Naive B cell (primary cell): ENCODE results near the gene UBE3D. TPM values are rescaled to one million over a fixed set of nuclear protein-coding genes. Genes with fewer than 3 reads are reported as not detected.
"Not testable (repeated sequence)": the region's sequence is repeated elsewhere in the genome, so short reads cannot be mapped to it uniquely, and the experiment has no call there.

ENCODE experiments used
- ATAC-seq, 2 donors: fragments of 150-1000 bp; cut with Tn5 transposase; 2 replicates each; pipeline ENCODE4 v1.10.0; 2021; ENCODE audit warnings: low read depth in 2 of 2, mild to moderate bottlenecking in 2 of 2, moderate library complexity in 2 of 2
- DNase-seq: peaks from one replicate; pipeline ENCODE4 v3.0.0; 2022
- H3K27ac Mint-ChIP-seq, 6 donors: one replicate each; pipeline ENCODE4 v1.8.0; 2020 to 2022; ENCODE audit warnings: mild to moderate bottlenecking in 6 of 6, mixed read lengths in 6 of 6, moderate library complexity in 5 of 6, inconsistent platforms in 2 of 6
- H3K27me3 Mint-ChIP-seq, 3 donors: one replicate each; pipeline ENCODE4 v1.8.0; 2021 to 2022; ENCODE audit warnings: mixed read lengths in 3 of 3, mild to moderate bottlenecking in 1 of 3
- H3K36me3 Mint-ChIP-seq, 2 donors: one replicate each; pipeline ENCODE4 v1.8.0; 2020 to 2022; ENCODE audit warnings: mixed read lengths in 2 of 2, inconsistent platforms in 1 of 2, mild to moderate bottlenecking in 1 of 2
- H3K4me1 Mint-ChIP-seq, 3 donors: one replicate each; pipeline ENCODE4 v1.8.0; 2020 to 2022; ENCODE audit warnings: mixed read lengths in 3 of 3, inconsistent platforms in 1 of 3, mild to moderate bottlenecking in 1 of 3, moderate library complexity in 1 of 3
- H3K4me3 Mint-ChIP-seq, 8 donors: one replicate each; pipeline ENCODE4 v1.8.0; 2020 to 2022; ENCODE audit warnings: mild to moderate bottlenecking in 8 of 8, mixed read lengths in 8 of 8, moderate library complexity in 8 of 8, inconsistent platforms in 2 of 8
- H3K9me3 Mint-ChIP-seq, 7 donors: one replicate each; pipeline ENCODE4 v1.8.0; 2020 to 2022; ENCODE audit warnings: mixed read lengths in 7 of 7, mild to moderate bottlenecking in 5 of 7, inconsistent platforms in 2 of 7, moderate library complexity in 1 of 7
- polyA plus RNA-seq, 6 donors: library from polyadenylated mRNA; unstranded; fragments of 300-500 nt; fragmentation: Illumina TruSeq; gene quantifications; one replicate each; pipeline ENCODE4 v1.2.3, GENCODE V29; 2021; ENCODE audit warnings: low read depth in 6 of 6

The UBE3D gene
- polyA plus RNA-seq, 6 donors from 2014 or later = 1.4 to 4.6 (median 3.6) TPM

DNA sequence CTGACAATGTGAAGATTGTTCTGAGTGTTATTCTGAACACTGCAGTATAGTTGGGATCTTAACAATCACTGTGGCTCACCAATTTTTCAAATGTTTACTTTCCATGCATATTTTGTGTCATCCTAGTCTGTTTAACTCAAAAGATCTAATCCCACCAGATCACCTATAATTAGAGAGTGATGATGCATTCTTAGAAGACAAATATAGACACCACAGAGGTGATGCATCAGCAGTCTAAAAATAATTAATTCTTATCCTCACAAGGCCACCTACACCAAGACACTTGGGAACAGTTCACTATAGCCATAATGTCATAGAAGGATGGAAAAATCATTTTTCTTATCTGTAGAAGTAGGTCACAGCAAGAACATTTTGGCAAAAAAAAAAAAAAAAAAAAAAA is 154.8 kb downstream of the UBE3D start:
- no peaks in the 10 kb centered on the region for H3K4me1 Mint-ChIP-seq
- H3K27me3 Mint-ChIP-seq = no peaks in the 10 kb centered on the region
- ATAC-seq (no peak), DNase-seq (no peak)
- H3K36me3 Mint-ChIP-seq = peaks cover 5 to 16% of the 10 kb centered on the region in 2 donors
- no peak overlapping the region for H3K27ac Mint-ChIP-seq
- peaks cover 0 to 1% (median 0%) of the 10 kb centered on the region in 7 donors for H3K9me3 Mint-ChIP-seq
- H3K4me3 Mint-ChIP-seq = no peak overlapping the region

DNA sequence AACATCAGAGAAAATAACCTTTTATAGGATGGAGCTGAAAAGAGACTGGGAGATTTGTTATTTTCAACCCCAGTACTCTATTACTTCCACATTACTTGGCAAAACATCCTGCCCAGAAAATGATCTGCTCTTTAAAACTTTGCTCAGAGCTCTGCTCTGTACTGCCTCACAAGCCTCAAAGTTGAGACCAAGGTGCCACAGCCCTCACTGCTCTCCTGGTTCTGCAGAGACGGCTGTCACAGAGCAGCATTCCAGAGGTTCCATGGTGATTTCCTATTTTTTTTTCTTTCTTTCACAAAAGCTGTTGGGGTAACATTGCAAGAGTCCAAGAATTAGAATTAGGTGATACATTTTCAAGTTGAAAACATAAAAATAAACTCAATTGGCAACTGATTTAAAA is 155.2 kb downstream of the UBE3D start:
- Mint-ChIP-seq H3K4me1 (no peaks in the 10 kb centered on the region), H3K9me3 (peaks cover 0 to 1% (median 0%) of the 10 kb centered on the region in 7 donors), H3K36me3 (peaks cover 5 to 16% of the 10 kb centered on the region in 2 donors), H3K4me3 (no peak overlapping the region), H3K27me3 (no peaks in the 10 kb centered on the region), H3K27ac (no peak overlapping the region)
- DNase-seq = no peak
- no peak for ATAC-seq

DNA sequence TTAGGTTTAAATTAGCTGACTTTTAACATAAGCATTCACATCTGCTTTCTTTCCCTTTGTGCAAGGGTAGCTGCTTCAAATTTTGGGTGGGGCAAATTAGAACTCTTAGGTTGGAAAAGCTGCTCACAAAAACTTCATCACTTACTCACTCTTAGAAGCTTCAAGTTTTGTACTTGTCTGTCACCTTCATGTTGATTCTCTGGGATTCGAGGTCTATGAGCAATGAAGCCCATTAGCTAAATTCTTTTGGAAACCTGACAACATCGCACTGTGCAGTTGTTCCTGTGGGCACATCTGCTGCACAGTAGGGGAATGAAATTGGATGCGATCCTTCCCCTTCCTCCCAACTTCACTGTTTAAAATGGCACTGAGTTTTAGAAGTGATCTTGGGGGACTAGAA is 156.1 kb downstream of the UBE3D start:
- ATAC-seq (no peak), DNase-seq (no peak)
- Mint-ChIP-seq H3K36me3 (peaks cover 5 to 16% of the 10 kb centered on the region in 2 donors), H3K4me1 (no peaks in the 10 kb centered on the region), H3K27me3 (no peaks in the 10 kb centered on the region), H3K27ac (no peak overlapping the region), H3K4me3 (no peak overlapping the region), H3K9me3 (peaks cover 0 to 1% (median 0%) of the 10 kb centered on the region in 7 donors)

DNA sequence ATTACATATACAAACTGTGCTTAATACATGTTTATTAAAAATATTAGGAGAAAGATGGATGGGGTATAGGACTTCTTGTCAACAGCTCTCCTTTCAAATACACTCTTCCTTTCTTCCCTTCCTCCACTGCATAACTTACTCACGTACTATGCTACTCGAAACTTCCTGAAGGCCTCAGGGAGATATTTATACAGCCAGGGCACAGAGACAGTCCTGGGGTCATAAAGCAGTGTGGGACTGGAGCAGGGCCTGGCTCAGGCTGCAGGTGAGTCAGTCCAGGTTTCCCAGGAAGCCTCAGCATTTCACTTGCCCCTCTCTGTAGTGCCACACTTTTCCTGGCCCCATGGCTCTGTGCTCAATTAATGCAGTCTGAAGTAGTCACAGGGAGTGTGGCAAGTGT is 157.0 kb downstream of the UBE3D start:
- DNase-seq (no peak), ATAC-seq (no peak)
- Mint-ChIP-seq H3K4me3 (no peak overlapping the region), H3K27ac (no peak overlapping the region), H3K36me3 (peaks cover 7% of the 10 kb centered on the region in 2 donors), H3K27me3 (no peaks in the 10 kb centered on the region), H3K9me3 (no peaks in the 10 kb centered on the region), H3K4me1 (no peaks in the 10 kb centered on the region)

DNA sequence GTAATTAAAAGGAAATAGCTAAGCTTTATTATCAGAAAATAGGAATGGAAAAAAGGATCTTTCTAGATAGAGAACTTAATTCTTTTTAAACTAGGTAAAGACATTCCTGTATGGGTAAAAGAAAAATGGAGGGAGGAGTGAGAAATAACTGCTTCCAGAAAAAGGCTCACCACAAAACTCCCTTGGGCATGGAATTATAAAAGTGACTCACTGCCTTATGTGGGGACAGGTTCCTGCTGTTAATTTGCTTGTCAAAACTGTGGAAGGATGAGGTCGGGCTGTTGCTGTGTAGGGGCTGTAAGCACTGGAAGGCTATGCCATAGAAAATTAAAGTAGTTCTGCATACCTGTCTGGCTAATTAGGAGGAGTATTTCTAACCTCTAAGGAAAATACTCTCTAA is 158.7 kb downstream of the UBE3D start:
- DNase-seq (no peak), ATAC-seq (no peak)
- H3K9me3 Mint-ChIP-seq = no peaks in the 10 kb centered on the region
- H3K4me1 Mint-ChIP-seq = no peaks in the 10 kb centered on the region
- H3K36me3 Mint-ChIP-seq = peaks cover 0 to 16% of the 10 kb centered on the region in 2 donors
- H3K4me3 Mint-ChIP-seq = no peak overlapping the region
- no peak overlapping the region for H3K27ac Mint-ChIP-seq
- H3K27me3 Mint-ChIP-seq = no peaks in the 10 kb centered on the region

DNA sequence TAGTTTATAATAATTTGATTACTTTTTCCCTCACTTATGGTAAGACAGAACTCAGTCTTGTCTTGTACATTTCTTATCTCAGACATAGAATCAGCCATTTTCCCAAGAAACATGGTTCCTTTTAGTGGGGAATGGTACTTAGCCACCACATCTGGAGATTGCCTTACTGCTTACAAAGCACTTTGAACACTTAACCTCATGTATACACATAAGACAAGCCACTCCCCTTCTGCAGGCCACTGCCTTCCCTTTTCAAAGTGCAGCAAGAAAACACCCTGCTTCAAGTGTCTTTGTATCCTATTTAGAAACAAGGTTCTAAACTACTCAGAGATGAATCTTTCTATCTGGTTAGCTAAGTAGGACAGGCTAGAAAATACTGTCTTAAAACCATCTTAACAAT is 159.2 kb downstream of the UBE3D start:
- H3K9me3 Mint-ChIP-seq = no peaks in the 10 kb centered on the region
- H3K27me3 Mint-ChIP-seq = no peaks in the 10 kb centered on the region
- peaks cover 0 to 17% of the 10 kb centered on the region in 2 donors for H3K36me3 Mint-ChIP-seq
- ATAC-seq = no peak
- H3K4me3 Mint-ChIP-seq = no peak overlapping the region
- no peaks in the 10 kb centered on the region for H3K4me1 Mint-ChIP-seq
- no peak for DNase-seq
- no peak overlapping the region for H3K27ac Mint-ChIP-seq

DNA sequence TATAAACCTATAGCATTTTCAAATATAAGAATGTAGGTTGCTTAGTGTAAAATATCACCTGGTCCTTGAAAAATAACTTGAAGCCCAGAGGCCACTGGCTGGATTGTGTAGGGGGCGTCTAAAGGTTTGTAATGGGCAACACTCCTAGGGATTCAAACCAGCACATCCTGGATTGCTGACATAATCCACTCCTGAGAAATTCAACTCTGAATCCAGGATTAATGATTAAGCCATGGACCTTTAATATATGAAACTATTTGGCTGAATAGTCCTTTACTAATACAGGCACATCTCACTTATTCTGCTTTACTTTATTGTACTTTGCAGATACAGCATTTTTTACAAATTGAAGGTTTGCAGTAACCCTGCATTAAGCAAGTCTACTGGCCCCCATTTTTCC is 160.8 kb downstream of the UBE3D start:
- H3K4me3 Mint-ChIP-seq = no peak overlapping the region
- no peaks in the 10 kb centered on the region for H3K4me1 Mint-ChIP-seq
- DNase-seq = no peak
- no peak for ATAC-seq
- no peaks in the 10 kb centered on the region for H3K9me3 Mint-ChIP-seq
- no peaks in the 10 kb centered on the region for H3K27me3 Mint-ChIP-seq
- H3K27ac Mint-ChIP-seq = no peak overlapping the region
- H3K36me3 Mint-ChIP-seq = peaks cover 0 to 17% of the 10 kb centered on the region in 2 donors

DNA sequence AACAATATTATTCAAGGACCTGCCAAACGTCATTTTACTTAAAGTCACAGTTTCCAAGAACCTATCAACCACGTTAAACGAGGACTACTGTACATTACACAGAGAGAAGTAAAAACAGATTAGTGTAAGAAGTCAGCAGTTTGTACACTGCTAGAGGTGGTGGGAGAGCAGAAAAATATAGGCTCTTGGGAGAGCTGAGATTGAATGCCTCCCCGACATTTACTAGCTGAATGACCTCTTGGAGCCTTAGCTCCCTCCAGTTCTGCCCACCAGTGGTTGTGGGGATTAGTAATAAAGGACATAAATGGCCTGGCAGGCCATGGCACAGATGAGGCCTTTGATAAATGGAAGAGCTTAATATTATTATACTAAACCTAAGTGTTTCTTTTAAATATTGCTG is 161.4 kb downstream of the UBE3D start:
- H3K27me3 Mint-ChIP-seq = no peaks in the 10 kb centered on the region
- H3K27ac Mint-ChIP-seq = no peak overlapping the region
- ATAC-seq (no peak), DNase-seq (no peak)
- peaks cover 0 to 17% of the 10 kb centered on the region in 2 donors for H3K36me3 Mint-ChIP-seq
- no peak overlapping the region for H3K4me3 Mint-ChIP-seq
- no peaks in the 10 kb centered on the region for H3K4me1 Mint-ChIP-seq
- no peaks in the 10 kb centered on the region for H3K9me3 Mint-ChIP-seq

DNA sequence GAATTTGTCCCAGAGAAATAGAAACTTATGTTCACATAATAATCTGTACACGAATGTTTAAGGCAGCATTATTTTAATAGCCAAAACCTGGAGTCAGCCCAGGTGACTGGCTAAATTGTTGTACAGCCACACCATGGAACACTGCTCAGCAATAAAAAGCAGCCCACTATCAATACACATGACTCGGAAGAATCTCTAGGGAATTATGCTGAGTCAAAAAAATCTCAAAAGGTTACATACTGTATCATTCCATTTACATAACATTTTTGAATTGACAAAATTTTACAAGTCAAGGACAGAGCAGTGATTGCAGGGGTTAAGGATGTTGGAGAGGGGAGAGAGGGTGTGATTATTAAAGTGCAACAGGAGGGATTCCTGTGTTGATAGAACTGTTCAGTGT is 163.4 kb downstream of the UBE3D start:
- Mint-ChIP-seq H3K27ac (no peak overlapping the region), H3K27me3 (no peaks in the 10 kb centered on the region), H3K4me1 (no peaks in the 10 kb centered on the region), H3K36me3 (peaks cover 0 to 22% of the 10 kb centered on the region in 2 donors), H3K4me3 (no peak overlapping the region), H3K9me3 (peaks cover 0 to 4% (median 0%) of the 10 kb centered on the region in 7 donors)
- ATAC-seq (no peak), DNase-seq (no peak)

DNA sequence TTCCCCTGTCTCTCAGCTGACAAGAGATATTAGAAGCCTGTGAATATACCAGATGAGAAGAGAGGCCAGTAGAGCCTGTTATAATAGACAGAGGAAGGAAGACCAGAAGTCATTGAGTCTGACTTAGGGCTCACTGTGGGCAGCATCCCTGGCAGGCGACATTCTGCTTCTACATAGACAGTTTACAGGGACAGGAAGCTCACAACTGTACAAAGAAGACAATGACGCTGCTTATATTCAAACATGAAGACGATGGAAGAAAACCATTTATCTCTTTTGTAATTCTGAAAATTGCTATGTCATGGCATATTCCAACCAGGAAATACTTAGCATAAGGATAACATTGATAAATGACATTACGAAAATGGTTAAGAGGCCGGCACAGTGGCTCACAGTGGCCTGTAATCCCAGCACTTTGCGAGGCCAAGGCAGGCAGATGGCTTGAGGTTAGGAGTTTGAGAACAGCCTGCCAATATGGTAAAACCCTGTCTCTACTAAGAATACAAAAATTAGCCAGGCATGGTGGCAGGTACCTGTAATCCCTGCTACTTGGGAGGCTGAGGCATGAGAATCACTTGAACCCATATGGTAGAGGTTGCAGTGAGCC is 170.9 kb downstream of the UBE3D start:
- H3K9me3 Mint-ChIP-seq = peaks cover 0 to 4% (median 0%) of the 10 kb centered on the region in 7 donors
- no peak for ATAC-seq
- H3K27ac Mint-ChIP-seq = peak overlapping the region in 1 of 6 donors; percentile 6
- H3K36me3 Mint-ChIP-seq = peaks cover 7 to 27% of the 10 kb centered on the region in 2 donors
- no peaks in the 10 kb centered on the region for H3K4me1 Mint-ChIP-seq
- DNase-seq = no peak
- no peaks in the 10 kb centered on the region for H3K27me3 Mint-ChIP-seq
- no peak overlapping the region for H3K4me3 Mint-ChIP-seq

DNA sequence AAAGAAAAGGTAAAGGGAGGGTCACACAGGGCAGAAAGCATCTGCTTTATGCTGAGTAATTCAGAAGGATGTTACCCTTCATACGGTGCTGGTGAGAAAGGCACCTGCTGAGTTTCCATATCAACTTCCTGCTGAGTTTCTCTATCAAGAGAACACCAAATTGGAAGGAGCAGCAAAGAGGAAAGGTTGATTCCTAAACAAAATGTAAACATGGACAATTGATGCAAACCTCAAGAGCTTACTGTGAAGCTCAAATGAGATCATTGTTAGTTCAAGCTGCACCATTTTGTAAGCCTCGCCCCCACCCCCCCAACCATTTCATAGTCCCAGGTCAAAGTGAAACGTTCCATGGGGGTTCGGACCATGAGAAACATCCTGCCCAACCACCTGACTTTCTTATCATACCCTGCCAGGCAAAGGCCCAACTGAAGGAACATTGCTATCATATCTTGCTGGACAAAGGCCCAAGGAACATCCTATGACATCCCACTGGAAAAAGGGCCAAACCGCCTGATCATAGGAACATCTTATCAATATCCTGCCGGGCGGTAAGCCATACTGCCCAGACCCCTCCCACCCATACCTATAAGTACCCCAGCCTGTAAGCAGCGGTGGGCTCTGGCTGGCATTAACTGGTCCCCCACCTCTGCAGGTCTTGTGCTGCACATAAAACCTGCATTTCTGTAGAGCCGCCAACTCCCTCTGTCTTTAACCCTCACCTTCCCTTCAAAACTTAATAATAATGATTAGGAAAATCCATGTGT is 171.6 kb downstream of the UBE3D start:
- DNase-seq = no peak
- Mint-ChIP-seq H3K27me3 (no peaks in the 10 kb centered on the region), H3K27ac (no peak overlapping the region)

DNA sequence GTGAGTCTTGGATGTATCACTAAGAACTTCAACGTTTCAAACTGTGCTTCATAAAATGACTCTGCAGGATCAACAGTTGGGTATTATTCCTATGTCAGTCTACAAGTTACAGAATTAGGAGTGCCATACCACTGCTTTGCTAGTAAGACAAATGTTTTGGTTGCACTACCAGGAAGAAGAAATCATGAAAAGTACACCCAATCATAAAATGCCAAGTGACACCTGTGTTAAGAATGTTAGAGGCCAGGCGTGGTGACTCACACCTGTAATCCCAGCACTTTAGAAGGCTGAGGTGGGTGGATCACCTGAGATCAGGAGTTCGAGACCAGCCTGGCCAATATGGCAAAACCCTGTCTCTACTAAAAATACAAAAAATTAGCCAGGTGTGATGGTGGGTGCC is 174.1 kb downstream of the UBE3D start:
- not testable (repeated sequence) for ATAC-seq, H3K27ac Mint-ChIP-seq, DNase-seq, H3K4me1 Mint-ChIP-seq, H3K27me3 Mint-ChIP-seq, H3K4me3 Mint-ChIP-seq, H3K9me3 Mint-ChIP-seq
- peaks cover 7 to 23% of the 10 kb centered on the region in 2 donors for H3K36me3 Mint-ChIP-seq

More for the DNA sequence above, 171.6 kb downstream of the UBE3D start:
- no peak for ATAC-seq
- peaks cover 0 to 4% (median 0%) of the 10 kb centered on the region in 7 donors for H3K9me3 Mint-ChIP-seq
- H3K36me3 Mint-ChIP-seq = peaks cover 7 to 27% of the 10 kb centered on the region in 2 donors
- H3K4me1 Mint-ChIP-seq = no peaks in the 10 kb centered on the region
- H3K4me3 Mint-ChIP-seq = no peak overlapping the region

DNA sequence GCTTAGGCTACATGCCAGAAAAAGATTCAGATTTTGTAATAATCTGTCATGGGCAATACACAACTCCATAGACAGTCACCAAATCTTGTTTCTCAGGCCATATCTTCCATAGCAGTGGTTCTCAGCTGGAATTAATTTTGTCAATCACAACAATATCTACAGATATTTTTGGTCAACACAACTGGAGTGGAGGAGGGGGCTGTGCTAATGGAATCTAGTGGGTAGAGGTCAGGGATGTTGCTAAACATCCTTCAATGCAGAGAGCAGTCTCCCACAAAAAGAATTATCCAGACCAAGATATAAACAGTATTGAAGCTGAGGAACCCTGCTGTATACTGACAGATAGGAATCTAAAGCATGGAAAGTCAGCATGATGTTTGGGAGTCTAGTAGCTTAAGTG is 174.6 kb downstream of the UBE3D start:
- Mint-ChIP-seq H3K4me3 (no peak overlapping the region), H3K27me3 (no peaks in the 10 kb centered on the region), H3K9me3 (no peaks in the 10 kb centered on the region), H3K4me1 (no peaks in the 10 kb centered on the region), H3K36me3 (peaks cover 7 to 23% of the 10 kb centered on the region in 2 donors), H3K27ac (no peak overlapping the region)
- ATAC-seq = no peak
- no peak for DNase-seq

DNA sequence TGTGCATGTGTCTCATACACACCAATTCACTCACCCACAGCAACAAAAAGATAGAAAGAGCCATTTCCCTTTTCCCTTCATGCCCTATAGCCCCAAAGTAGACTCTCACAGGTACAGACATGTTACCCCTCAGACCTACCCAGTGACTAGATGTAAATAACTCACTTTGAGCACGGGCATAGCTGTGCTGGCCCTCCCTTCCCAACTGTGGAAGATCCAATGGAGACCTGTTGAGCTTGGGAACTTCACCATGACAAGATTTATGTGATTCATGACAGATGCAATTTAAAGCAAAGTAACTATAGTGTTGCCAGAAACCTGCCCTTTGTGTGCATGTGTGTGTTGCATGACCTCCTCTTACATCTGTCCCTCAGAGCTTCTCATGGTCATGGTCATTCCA is 175.4 kb downstream of the UBE3D start:
- H3K27me3 Mint-ChIP-seq = no peaks in the 10 kb centered on the region
- no peak overlapping the region for H3K4me3 Mint-ChIP-seq
- DNase-seq (no peak), ATAC-seq (no peak)
- H3K9me3 Mint-ChIP-seq = no peaks in the 10 kb centered on the region
- H3K4me1 Mint-ChIP-seq = no peaks in the 10 kb centered on the region
- peaks cover 7 to 23% of the 10 kb centered on the region in 2 donors for H3K36me3 Mint-ChIP-seq
- H3K27ac Mint-ChIP-seq = no peak overlapping the region
